Uterus (tissue), 4 donors: ENCODE data around the gene FRK. TPM values are rescaled to one million over a fixed set of nuclear protein-coding genes. Genes with fewer than 3 reads are reported as not detected.

Experiments used
- DNase-seq, 2 donors: peaks; one replicate each; pipeline ENCODE4 v3.0.0-alpha.2; 2019 to 2020
- H3K27ac ChIP-seq, 2 donors: fragments of 200-600 bp; sonication (generic); 1 replicate in 1 of 2; 2 replicates in 1 of 2; pipeline ENCODE4 v1.5.1; 2016 to 2018
- H3K27me3 ChIP-seq, 2 donors: fragments of 200-600 bp; sonication (generic); one replicate each; pipeline ENCODE4 v1.5.1; 2018 to 2019; ENCODE audit warnings: control low read depth in 1 of 2
- H3K36me3 ChIP-seq, 2 donors: fragments of 200-600 bp; sonication (generic); one replicate each; pipeline ENCODE4 v1.5.1; 2019; ENCODE audit warnings: control low read depth in 1 of 2
- H3K4me1 ChIP-seq, 2 donors: fragments of 200-600 bp; sonication (generic); one replicate each; pipeline ENCODE4 v1.5.1; 2018 to 2019; ENCODE audit warnings: control low read depth in 1 of 2
- H3K4me3 ChIP-seq, 2 donors: fragments of 200-600 bp; sonication (generic); 1 replicate in 1 of 2; 2 replicates in 1 of 2; pipeline ENCODE4 v1.5.1; 2018 to 2019; ENCODE audit warnings: mild to moderate bottlenecking in 1 of 2
- H3K9me3 ChIP-seq, 2 donors: fragments of 200-600 bp; sonication (generic); one replicate each; pipeline ENCODE4 v1.5.1; 2019; ENCODE audit warnings: control low read depth in 1 of 2
- POLR2A ChIP-seq, 2 donors: fragments of 450-650 bp; IDR thresholded peaks; one replicate each; pipeline ENCODE4 v1.6.1; 2016; ENCODE audit warnings: antibody characterized with exemption in 2 of 2, mild to moderate bottlenecking in 1 of 2, moderate library complexity in 1 of 2
- intact Hi-C: fragments of 100-400 bp; cut with DNase I; formaldehyde crosslinking; loops from one replicate; pipeline ENCODE4 v1.15.1; 2023; ENCODE audit warnings: low total_unique reads
- total RNA-seq, 4 donors: library from RNA; depleted of rRNA in 3 of 4; stranded (reverse); fragments of >200 nt in 3 of 4; gene quantifications; one replicate each; pipeline versions ENCODE4 v1.1.0 to v1.2.4, GENCODE V29; 2014 to 2023
- TF ChIP-seq, protein P1 (sequence below), 4 experiments: fragments of 200-600 bp in 2 of 4; fragments of 450-650 bp in 2 of 4; sonication (generic) in 2 of 4; IDR thresholded peaks; one replicate each; pipeline ENCODE4 v1.5.1; 2016 to 2019; ENCODE audit warnings: antibody characterized with exemption in 4 of 4, mild to moderate bottlenecking in 2 of 4, moderate library complexity in 1 of 4
- donor health status: DM: yes; HTN: yes; CAD: no.

FRK gene
- total RNA-seq, 4 donors from 2014 or later = 1.8 to 8.2 (median 2.3) TPM

DNA sequence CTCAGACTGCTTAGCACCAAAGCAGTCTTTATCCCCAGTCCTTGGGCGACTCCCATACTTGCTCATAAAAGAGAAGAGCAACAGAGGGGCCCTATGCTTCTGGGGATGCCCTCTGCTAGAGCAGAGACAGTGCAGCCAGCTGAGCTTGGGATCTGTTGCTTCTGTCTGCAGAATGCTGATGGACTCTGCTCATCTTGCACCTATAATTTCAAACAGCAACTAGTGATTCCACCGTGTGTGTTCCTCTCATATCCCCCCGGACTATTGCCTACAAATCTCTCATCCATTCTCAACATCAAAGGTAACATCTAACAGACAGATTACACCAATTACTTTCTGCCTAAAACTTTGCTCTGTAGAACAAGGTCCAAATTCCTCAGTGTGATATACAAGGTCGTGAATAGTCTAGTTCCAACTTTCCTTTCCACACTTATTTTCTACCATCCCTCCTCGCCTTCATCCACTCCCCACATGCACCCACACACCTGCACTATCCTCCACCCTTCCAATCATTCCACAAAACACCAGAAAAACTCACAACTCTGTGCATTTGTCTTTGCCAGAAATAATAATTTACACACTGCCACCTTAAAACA lies 62.6 kb downstream of the FRK start:
- intact Hi-C loops = no loop called here
- Histone ChIP-seq H3K4me1 (no peaks in the 10 kb centered on the region), H3K36me3 (no peaks in the 10 kb centered on the region), H3K27ac (no peak overlapping the region), H3K4me3 (no peak overlapping the region), H3K9me3 (no peaks in the 10 kb centered on the region), H3K27me3 (no peaks in the 10 kb centered on the region)
- DNase-seq = no peak
- TF ChIP-seq, protein P1, sequence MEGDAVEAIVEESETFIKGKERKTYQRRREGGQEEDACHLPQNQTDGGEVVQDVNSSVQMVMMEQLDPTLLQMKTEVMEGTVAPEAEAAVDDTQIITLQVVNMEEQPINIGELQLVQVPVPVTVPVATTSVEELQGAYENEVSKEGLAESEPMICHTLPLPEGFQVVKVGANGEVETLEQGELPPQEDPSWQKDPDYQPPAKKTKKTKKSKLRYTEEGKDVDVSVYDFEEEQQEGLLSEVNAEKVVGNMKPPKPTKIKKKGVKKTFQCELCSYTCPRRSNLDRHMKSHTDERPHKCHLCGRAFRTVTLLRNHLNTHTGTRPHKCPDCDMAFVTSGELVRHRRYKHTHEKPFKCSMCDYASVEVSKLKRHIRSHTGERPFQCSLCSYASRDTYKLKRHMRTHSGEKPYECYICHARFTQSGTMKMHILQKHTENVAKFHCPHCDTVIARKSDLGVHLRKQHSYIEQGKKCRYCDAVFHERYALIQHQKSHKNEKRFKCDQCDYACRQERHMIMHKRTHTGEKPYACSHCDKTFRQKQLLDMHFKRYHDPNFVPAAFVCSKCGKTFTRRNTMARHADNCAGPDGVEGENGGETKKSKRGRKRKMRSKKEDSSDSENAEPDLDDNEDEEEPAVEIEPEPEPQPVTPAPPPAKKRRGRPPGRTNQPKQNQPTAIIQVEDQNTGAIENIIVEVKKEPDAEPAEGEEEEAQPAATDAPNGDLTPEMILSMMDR (IDR thresholded peaks at IDR 0.05) = no peak
- no peak for TF ChIP-seq POLR2A (IDR thresholded peaks at IDR 0.05)

DNA sequence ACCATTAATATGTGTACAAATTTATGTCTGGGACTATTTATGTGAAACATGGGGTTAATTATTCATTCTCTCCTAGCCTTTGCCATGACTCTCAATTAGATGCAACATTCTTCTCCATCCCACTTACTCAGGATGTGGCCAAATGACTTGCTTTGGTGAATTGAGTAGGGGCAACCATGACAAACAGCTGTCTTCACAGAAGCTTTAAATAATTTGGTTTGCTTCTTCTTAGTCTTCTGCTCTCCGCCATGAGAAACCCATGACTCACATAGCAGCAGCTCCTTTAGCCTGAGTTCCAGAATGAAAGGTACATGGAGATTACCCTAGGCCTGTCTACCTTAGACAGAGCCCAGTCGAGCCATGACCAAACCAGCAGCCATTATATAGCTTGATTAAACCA lies 74.7 kb downstream of the FRK start:
- intact Hi-C loops = no loop called here
- H3K4me1 ChIP-seq = no peaks in the 10 kb centered on the region
- DNase-seq = no peak
- H3K27ac ChIP-seq = no peak overlapping the region
- no peaks in the 10 kb centered on the region for H3K27me3 ChIP-seq
- TF ChIP-seq, protein P1 (IDR thresholded peaks at IDR 0.05) = no peak
- no peak for TF ChIP-seq POLR2A (IDR thresholded peaks at IDR 0.05)
- H3K36me3 ChIP-seq = no peaks in the 10 kb centered on the region
- no peak overlapping the region for H3K4me3 ChIP-seq
- H3K9me3 ChIP-seq = peaks cover 0 to under 1% of the 10 kb centered on the region in 2 donors

DNA sequence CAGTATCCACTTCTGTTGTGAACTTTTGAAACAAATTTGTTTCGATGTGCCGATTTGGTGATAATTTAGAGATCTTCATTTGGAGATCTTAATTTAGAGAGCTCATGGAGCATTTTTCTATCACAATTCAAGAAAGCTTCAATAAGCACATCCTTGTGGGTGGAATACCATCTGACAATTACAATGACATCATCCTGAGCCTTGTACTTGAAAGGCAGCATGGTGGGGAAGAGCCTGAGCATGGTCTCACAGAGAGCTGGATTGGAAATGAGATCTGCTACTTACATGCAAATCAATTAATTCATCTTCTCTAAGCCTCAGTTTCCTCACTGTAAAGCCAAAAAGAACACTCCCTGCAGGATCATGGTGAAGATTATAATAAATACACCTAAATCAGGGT lies 75.9 kb downstream of the FRK start:
- H3K4me3 ChIP-seq = no peak overlapping the region
- no peaks in the 10 kb centered on the region for H3K9me3 ChIP-seq
- no peak for DNase-seq
- H3K4me1 ChIP-seq = no peaks in the 10 kb centered on the region
- H3K27ac ChIP-seq = no peak overlapping the region
- intact Hi-C loops = no loop called here
- H3K27me3 ChIP-seq = no peaks in the 10 kb centered on the region
- no peaks in the 10 kb centered on the region for H3K36me3 ChIP-seq
- TF ChIP-seq, protein P1 (IDR thresholded peaks at IDR 0.05) = no peak
- TF ChIP-seq POLR2A (IDR thresholded peaks at IDR 0.05) = no peak

DNA sequence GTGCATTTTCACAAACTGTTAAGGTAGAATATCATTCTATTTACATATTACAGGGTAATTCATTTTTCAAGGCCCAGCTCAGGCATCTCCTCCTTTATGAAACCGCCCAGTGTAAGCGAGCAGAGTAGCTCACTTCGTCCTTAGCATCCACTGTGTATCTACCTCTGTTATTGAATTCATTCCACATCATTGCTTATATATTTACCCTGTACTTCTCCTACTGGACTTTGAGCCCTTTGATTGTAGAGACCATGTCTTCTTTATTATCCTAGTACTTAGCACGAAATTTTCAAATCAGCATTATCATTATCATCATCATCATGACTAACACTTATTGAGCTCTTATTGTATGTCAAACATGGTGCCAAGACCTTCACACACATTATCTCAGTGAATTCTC lies 76.7 kb downstream of the FRK start:
- no peaks in the 10 kb centered on the region for H3K4me1 ChIP-seq
- intact Hi-C loops = no loop called here
- no peak overlapping the region for H3K4me3 ChIP-seq
- TF ChIP-seq POLR2A (IDR thresholded peaks at IDR 0.05) = no peak
- TF ChIP-seq, protein P1 (IDR thresholded peaks at IDR 0.05) = no peak
- H3K27ac ChIP-seq = no peak overlapping the region
- no peaks in the 10 kb centered on the region for H3K27me3 ChIP-seq
- H3K36me3 ChIP-seq = no peaks in the 10 kb centered on the region
- no peaks in the 10 kb centered on the region for H3K9me3 ChIP-seq
- DNase-seq = no peak

DNA sequence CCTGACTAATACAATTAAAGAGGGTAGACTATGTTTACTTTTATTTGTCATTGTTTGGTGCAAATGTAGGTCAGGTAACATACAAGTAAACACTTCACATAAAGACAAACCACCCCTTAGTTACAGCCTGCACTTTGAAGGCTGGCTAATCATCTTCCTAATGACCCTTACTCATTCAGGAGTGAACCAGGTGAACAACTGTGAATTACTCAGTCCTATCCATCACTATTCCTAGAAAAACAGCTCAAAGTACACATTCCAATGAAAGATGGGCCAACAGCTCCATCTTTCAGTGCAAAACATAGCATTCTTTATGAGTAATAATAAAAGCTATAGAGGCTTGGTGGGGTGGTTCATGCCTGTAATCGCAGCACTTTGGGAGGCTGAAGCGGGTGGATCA lies 78.2 kb downstream of the FRK start:
- no peak for DNase-seq
- H3K36me3 ChIP-seq = no peaks in the 10 kb centered on the region
- no peaks in the 10 kb centered on the region for H3K4me1 ChIP-seq
- intact Hi-C loops = no loop called here
- no peak overlapping the region for H3K27ac ChIP-seq
- H3K27me3 ChIP-seq = no peaks in the 10 kb centered on the region
- TF ChIP-seq POLR2A (IDR thresholded peaks at IDR 0.05) = no peak
- TF ChIP-seq, protein P1 (IDR thresholded peaks at IDR 0.05) = no peak
- H3K9me3 ChIP-seq = no peaks in the 10 kb centered on the region
- no peak overlapping the region for H3K4me3 ChIP-seq
